GM19193 (cell line): Measurements from ENCODE around the gene KCNS1.

Experiments
- POLR2A ChIP-seq: IDR thresholded peaks from 4 replicates; pipeline ENCODE4 v1.6.1; 2011; ENCODE audit not compliant: insufficient read depth, insufficient read length; ENCODE audit errors: extremely low read depth

KCNS1 gene

GRCh38 chr20:45100563-45101245 is at the start of gene KCNS1:
Gene KCNS1 (minus strand): TSS chr20:45101127. CDS start chr20:45099236, 1,891 bp downstream.
- no peak for TF ChIP-seq POLR2A

- TF ChIP-seq POLR2A = no peak
Observed at GRCh38 chr20:45149062-45149461, 48.1 kb upstream of the KCNS1 start.

DNA sequence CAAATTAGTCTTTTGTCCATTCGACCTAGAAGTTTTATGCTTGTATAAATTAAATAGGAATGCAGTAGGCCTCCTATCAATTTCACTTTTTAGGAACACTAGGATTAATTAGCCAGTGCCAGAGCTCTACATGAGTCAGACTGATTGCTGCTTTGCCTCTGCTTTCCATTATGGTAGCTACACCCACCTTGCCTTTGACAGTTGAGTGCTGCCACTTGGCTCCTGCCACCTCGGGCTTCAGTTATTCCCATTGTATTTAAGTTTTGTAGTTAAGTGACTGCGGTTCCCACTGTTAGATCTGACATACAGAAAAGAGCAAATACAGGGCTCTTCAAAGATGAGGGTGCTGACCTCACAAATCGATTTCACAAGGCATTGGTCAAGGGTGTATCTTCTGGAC is 39.9 kb upstream of the KCNS1 start:
- TF ChIP-seq POLR2A = no peak

DNA sequence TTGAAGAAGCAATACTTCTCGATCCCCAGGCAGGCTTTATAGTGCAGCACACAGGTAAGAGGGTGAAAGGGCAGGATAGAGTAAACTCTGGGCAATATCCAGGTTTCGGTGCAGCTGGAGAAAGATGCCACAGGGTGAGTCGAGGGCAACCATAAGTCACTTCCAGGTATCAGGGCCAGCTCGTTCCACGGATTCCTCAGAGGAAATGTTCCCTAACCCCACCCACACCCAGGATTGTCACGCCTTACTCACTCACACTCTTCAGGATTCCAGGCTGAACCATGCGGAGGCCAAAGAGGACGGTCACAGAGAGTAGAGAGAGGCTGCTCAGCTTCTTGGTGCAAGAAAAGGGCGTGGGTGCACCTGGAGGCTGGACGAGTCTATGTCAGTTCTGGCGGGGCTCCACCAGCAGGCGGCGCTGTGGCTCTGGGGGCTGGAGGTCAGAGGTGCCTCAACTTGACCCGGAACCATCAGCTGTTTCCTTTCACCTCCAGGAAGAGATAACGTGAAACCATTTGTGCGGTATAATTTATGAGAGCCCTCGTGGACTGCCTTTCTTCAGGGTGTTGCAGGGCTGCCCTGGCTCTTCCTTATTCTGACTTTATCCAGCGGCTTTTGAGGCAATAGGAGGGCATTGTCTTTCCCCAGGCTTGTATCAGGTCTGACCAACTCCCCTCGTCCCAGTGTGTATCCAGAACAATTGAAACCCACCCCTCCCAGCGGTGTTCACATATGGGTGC is 37.8 kb upstream of the KCNS1 start:
- no peak for TF ChIP-seq POLR2A

DNA sequence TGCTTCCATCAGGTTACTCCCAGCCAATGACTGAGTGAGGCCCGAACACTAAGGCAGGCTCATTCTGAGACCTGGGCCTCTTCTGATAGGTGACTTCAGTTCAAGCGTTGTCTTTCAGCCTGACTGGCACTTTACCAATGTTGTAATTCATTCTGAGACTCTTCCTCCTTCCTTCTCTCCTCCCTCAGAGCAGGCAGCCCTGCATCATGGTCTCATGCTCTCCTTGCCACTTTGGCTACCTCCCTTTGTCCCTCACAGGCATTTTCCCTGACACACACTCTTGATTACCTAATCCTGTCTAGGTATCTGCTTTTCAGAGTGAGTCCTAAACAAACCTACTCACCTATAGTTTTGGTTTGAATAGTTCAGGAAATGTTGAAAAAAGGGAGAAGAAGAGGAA is 36.0 kb upstream of the KCNS1 start:
- no peak for TF ChIP-seq POLR2A

DNA sequence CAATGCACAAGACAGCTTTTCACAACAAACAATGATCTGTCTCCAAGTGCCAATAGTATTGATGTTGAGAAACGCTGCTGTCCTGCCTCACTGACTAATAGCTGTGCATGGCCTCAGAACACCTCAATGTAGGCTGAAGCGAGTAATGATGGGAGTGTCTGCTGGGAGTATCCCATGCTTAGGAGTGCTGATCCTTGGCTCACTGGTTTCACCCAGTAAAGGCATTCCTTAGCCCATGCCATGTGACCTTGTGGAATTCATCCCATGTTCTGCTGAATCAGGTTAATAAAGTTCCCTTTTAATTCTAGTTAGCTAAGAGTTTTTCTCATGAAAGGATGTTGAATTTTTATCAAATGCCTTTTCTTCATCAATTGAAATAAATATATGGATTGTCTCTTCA is 27.2 kb upstream of the KCNS1 start:
- no peak for TF ChIP-seq POLR2A

GRCh38 chr20:45124365-45124764 is 23.4 kb upstream of the KCNS1 start, which contains the start of gene WFDC12:
Gene WFDC12 (minus strand): TSS chr20:45124465. CDS start chr20:45124447, 18 bp downstream.
- TF ChIP-seq POLR2A = no peak

DNA sequence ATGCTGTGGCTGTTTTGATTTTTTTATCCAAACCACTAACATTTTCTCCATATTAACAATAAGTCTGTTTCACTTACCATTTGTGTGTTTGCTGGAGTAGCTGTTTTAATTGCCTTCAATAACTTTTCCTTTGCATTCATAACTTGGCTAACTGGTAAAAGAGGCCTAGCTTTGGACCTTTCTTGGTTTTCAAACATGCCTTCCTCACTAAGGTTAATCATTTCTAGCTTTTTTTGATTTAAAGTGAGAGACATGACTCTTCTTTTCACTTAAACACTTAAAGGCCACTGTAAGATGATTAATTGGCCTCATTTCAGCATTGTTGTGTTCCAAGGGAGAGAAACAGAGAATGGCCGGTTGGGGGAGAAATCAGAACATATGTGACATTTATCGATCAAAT is 20.5 kb upstream of the KCNS1 start:
- TF ChIP-seq POLR2A = no peak

DNA sequence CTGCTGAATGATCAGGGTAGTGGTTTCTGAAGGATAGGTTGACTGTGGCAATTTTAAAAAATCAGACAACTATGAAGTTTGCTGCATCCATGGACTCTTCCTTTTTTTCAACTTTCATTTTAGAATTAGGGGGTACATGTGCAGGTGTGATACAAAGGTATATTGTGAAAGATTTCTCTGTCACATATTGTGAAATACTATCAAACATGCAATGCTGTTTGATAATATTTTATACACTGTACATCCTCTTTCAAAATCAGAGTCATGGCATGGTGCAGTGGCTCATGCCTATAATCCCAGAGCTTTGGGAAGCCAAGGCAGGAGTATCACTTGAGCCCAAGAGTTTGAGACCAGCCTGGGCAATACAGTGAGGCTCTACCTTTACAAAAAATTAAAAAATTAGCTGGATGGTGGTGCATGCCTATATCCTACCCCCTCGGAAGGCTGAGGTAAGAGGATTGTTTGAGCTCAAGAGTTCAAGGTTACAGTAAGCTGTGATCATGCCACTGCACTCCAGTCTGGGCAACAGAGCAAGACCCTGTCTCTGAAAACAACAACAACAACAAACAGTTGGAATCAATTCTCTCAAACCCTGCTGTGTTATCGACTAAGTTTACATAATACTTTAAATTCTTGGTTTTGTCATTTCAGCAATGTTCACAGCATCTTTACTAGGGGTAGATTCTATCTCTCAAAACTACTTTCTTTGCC is 18.8 kb upstream of the KCNS1 start:
- TF ChIP-seq POLR2A = no peak

DNA sequence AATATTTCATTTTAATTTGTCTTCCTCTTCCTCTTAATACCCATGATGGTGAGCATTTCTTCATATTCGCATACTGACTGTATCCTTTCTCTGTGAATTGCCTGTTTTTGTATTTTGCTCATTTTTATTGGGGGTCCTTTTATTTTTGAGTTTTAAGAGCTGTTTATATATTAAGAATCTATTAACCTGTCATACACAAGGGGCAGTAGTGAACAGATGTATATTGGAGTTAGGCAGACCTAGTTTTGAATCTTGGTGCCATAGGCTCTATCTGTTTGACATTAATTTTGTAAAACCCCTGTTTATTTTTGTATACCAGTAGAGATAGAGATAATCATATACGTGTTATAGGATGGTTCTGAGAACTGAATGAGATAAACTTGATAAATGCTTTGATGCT is 17.1 kb upstream of the KCNS1 start:
- TF ChIP-seq POLR2A = no peak

DNA sequence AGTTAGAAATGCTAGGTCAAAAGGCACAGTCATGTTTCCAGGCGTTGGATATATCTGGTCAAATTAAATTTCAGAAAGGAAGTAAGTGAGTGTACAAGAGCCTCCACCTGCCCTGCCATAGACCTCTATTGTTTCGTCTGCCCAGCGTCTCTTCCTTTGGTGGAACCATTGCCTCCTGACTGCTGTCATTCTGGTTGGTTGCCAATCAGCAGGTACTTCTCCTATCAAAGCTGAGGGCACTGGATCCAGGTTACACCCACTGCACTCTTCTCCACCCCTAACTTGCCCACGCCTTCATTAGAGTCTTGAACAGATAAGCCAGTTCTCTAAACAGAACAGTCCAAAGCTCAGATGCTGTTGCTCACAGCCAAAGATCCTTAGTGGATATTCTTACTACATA is 16.7 kb upstream of the KCNS1 start:
- TF ChIP-seq POLR2A = no peak

DNA sequence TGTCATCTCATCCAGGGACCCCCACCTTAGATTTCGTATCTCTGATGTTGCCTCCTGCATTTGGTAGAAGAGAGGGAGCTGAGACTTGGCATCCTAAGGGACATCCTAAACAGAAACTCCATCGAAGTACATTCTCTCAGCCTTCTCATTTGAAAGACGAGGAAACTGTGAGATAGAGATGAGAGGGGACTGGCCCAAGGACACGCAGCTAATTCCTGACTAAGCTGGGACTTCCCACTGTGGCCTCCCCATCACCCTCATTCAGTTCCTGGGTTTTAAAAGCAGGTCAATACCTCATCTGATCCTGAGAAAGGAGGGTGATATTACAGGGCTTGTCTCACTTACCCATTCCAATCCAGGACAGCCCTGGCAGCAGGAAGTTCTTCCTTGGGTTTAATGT is 14.9 kb upstream of the KCNS1 start:
- TF ChIP-seq POLR2A = no peak

GRCh38 chr20:45115386-45115774 is 14.5 kb upstream of the KCNS1 start:
- no peak for TF ChIP-seq POLR2A

DNA sequence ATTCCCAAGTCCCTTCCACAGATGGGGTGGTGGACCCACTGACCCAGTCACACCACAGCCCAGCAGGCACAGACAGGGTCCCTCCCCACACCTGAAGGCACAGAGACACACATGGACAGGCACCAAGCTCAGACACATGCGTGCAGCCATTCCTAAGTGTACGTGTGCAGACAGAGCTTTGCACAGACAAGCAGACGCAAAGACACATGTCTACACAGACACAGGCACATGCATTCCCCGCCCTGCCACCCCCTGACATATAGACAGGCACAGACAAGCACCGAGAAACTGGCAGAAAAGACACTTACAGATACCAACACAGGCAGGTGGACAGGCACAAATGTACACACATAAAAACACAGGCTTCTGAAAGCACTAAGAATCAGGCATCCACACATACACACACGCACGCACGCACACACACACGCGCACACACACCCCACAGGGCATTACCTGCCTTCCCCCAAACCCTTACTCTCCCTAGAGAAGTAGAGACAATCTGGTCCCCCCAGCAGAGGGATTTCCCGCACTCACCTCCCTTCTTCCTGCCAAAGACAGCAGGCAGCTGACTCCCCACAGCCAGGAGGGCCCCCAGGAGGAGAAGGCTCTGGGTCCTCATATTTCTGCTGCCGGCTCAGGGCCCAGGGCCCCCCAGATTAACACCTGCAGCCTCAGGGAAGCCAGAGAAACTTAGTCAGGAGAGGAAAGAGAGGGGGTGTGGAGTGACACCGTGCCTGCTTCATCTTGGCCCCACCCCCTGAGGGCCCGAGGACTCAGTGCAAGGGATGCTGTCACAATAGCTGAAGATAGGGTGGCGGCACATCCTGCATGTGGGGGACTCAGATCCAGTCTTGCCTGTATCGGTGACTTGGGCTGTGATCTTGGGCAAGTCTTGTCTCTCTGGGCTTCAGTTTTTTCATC is 13.8 kb upstream of the KCNS1 start, which contains the start of gene WFDC5:
Gene WFDC5 (minus strand): TSS at position 710 of the 921 bp plus-strand sequence. CDS start 91 bp downstream, at position 619.
- TF ChIP-seq POLR2A = no peak
